Small intestine (tissue), 16 donors: ENCODE measurements around the gene LGSN. TPM values are rescaled to one million over a fixed set of nuclear protein-coding genes. Genes with fewer than 3 reads are reported as not detected.
"Not testable (repeated sequence)": the region's sequence is repeated elsewhere in the genome, so short reads cannot be mapped to it uniquely, and the experiment has no call there.

ENCODE experiments used
- DNase-seq, 2 donors: peaks; one replicate each; pipeline versions ENCODE4 v3.0.0 to v3.0.0-alpha.2; 2013
- FAIRE-seq: peaks from 2 replicates; lab custom pipeline; 2012; peaks lifted over from hg19 to GRCh38; lab: Jason Lieb, UNC
- H3K27ac ChIP-seq, 3 donors: one replicate each; pipeline ENCODE4 v1.5.1; 2013; ENCODE audit warnings: low read length in 2 of 3, mild to moderate bottlenecking in 2 of 3, control low read depth in 1 of 3, inconsistent platforms in 1 of 3, low read depth in 1 of 3, moderate library complexity in 1 of 3
- H3K27me3 ChIP-seq, 3 donors: one replicate each; pipeline ENCODE4 v1.6.1; 2013; ENCODE audit warnings: low read length in 3 of 3, inconsistent platforms in 1 of 3; ENCODE audit not compliant: control insufficient read depth in 3 of 3, insufficient read depth in 3 of 3
- H3K36me3 ChIP-seq, 3 donors: one replicate each; pipeline ENCODE4 v1.6.1; 2013; ENCODE audit warnings: low read length in 3 of 3, inconsistent platforms in 1 of 3, low read depth in 1 of 3, mild to moderate bottlenecking in 1 of 3, moderate library complexity in 1 of 3; ENCODE audit not compliant: control insufficient read depth in 3 of 3, insufficient read depth in 2 of 3
- H3K4me1 ChIP-seq, 3 donors: one replicate each; pipeline ENCODE4 v1.6.1; 2013; ENCODE audit warnings: low read length in 2 of 3, inconsistent platforms in 1 of 3, low read depth in 1 of 3, mild to moderate bottlenecking in 1 of 3, moderate library complexity in 1 of 3; ENCODE audit not compliant: control insufficient read depth in 3 of 3, insufficient read depth in 2 of 3
- H3K4me3 ChIP-seq, 3 donors: one replicate each; pipeline ENCODE4 v1.5.1; 2013; ENCODE audit warnings: low read length in 3 of 3, control low read depth in 1 of 3, inconsistent platforms in 1 of 3, low read depth in 1 of 3, mild to moderate bottlenecking in 1 of 3, moderate library complexity in 1 of 3
- H3K9me3 ChIP-seq, 2 donors: one replicate each; pipeline ENCODE4 v1.6.1; 2013; ENCODE audit warnings: low read depth in 1 of 2, low read length in 1 of 2; ENCODE audit not compliant: control insufficient read depth in 2 of 2, insufficient read depth in 1 of 2
- WGBS, 3 donors: extraction: QIAGEN DNeasy Blood & Tissue Kit; methylation state at CpG; one replicate each; pipeline ENCODE4 v1.1.7; 2013; 5-methylcytosine and 5-hydroxymethylcytosine counted together
- long read RNA-seq, 10 donors: transcript quantifications; one replicate each; lab custom pipeline, GENCODE V29; 2026
- polyA plus RNA-seq, 4 donors: library from polyadenylated mRNA; stranded (reverse) in 3 of 4; unstranded in 1 of 4; fragments of 200-250 nt in 3 of 4; fragments of 120-200 nt in 1 of 4; gene quantifications; one replicate each; pipeline versions ENCODE4 v1.2.1 to v1.2.3, GENCODE V29; 2013
- donor health status: healthy with polysubstance abuse.
- donor health status: control.
- donor health status: control.
- donor health status: Bipolar disorder and iron deficiency.
- donor health status: healthy.

The LGSN gene
- 10 to 100 TPM in 1 of 4 donors, not detected in 3; 19.2 TPM for polyA plus RNA-seq
- long read RNA-seq, donor 1 = 0 reads
- long read RNA-seq, donor 2 = 0 reads
- long read RNA-seq, donor 3 = 0 reads
- long read RNA-seq, donor 4 = 0 reads
- long read RNA-seq, donor 5 = 0 reads
- long read RNA-seq, donor 6 = 0 reads
- long read RNA-seq, donor 7 = 0 reads
- long read RNA-seq, donor 8 = 0 reads
- long read RNA-seq, donor 9 = 0 reads
- long read RNA-seq, donor 10 = 0 reads

GRCh38 chr6:63319939-63320338 lies at the start of gene LGSN:
TSS of gene LGSN (minus strand) at chr6:63319983. CDS start at chr6:63319943, 40 bp downstream.
- H3K9me3 ChIP-seq = no peaks in the 10 kb centered on the region
- WGBS, 3 donors = 81 to 90% (median 88%) methylated on average over 4 of the region's 4 CpGs
- FAIRE-seq = no peak
- H3K27me3 ChIP-seq = no peaks in the 10 kb centered on the region
- no peak for DNase-seq
- no peak within 1 kb of the TSS for H3K4me3 ChIP-seq
- no peak within 1 kb of the TSS for H3K27ac ChIP-seq
- no peaks in the 10 kb centered on the region for H3K36me3 ChIP-seq
- no peaks in the 10 kb centered on the region for H3K4me1 ChIP-seq

- WGBS, 3 donors = 69 to 81% (median 76%) methylated on average over 7 of the region's 7 CpGs
- Histone ChIP-seq H3K4me3 (no peak overlapping the region), H3K36me3 (no peaks in the 10 kb centered on the region), H3K27me3 (no peaks in the 10 kb centered on the region), H3K27ac (no peak overlapping the region), H3K9me3 (no peaks in the 10 kb centered on the region), H3K4me1 (no peaks in the 10 kb centered on the region)
- FAIRE-seq (no peak), DNase-seq (no peak)
Observed at GRCh38 chr6:63368347-63368746, 48.6 kb upstream of the LGSN start.

- not testable (repeated sequence) for H3K27me3 ChIP-seq, DNase-seq, H3K36me3 ChIP-seq, H3K4me1 ChIP-seq, H3K4me3 ChIP-seq, FAIRE-seq, H3K27ac ChIP-seq
- WGBS, 3 donors = 79 to 83% (median 83%) methylated on average over 10 of the region's 10 CpGs
- H3K9me3 ChIP-seq = peaks cover 0 to 16% of the 10 kb centered on the region in 2 donors
Observed at GRCh38 chr6:63362500-63363120, 42.8 kb upstream of the LGSN start.

GRCh38 chr6:63357384-63357783 lies 37.6 kb upstream of the LGSN start:
- 84 to 100% (median 93%) methylated on average over 3 of the region's 3 CpGs for WGBS, 3 donors
- not testable (repeated sequence) for DNase-seq, H3K36me3 ChIP-seq, H3K4me1 ChIP-seq, FAIRE-seq, H3K4me3 ChIP-seq, H3K27me3 ChIP-seq, H3K27ac ChIP-seq
- H3K9me3 ChIP-seq = peaks cover 0 to 10% of the 10 kb centered on the region in 2 donors

- no peak overlapping the region for H3K4me3 ChIP-seq
- H3K4me1 ChIP-seq = peaks cover 0 to 8% (median 0%) of the 10 kb centered on the region in 3 donors
- no peaks in the 10 kb centered on the region for H3K36me3 ChIP-seq
- DNase-seq (no peak), FAIRE-seq (no peak)
- no peaks in the 10 kb centered on the region for H3K9me3 ChIP-seq
- H3K27ac ChIP-seq = no peak overlapping the region
- no peaks in the 10 kb centered on the region for H3K27me3 ChIP-seq
- 80 to 89% (median 87%) methylated on average over 4 of the region's 4 CpGs for WGBS, 3 donors
Observed at GRCh38 chr6:63355632-63356031, 35.8 kb upstream of the LGSN start.

GRCh38 chr6:63353286-63353630 lies 33.5 kb upstream of the LGSN start:
- Histone ChIP-seq H3K4me1 (peaks cover 0 to 16% (median 0%) of the 10 kb centered on the region in 3 donors), H3K9me3 (no peaks in the 10 kb centered on the region), H3K4me3 (no peak overlapping the region), H3K36me3 (no peaks in the 10 kb centered on the region), H3K27me3 (no peaks in the 10 kb centered on the region), H3K27ac (peak overlapping the region in 1 of 3 donors; percentile 41)
- FAIRE-seq = no peak
- DNase-seq = no peak
- WGBS, 3 donors = 60 to 79% (median 71%) methylated on average over 1 of the region's 1 CpG

- Histone ChIP-seq H3K36me3 (no peaks in the 10 kb centered on the region), H3K4me1 (peaks cover 0 to 16% (median 0%) of the 10 kb centered on the region in 3 donors), H3K27me3 (no peaks in the 10 kb centered on the region), H3K27ac (peak overlapping the region in 1 of 3 donors; percentile 45), H3K4me3 (no peak overlapping the region), H3K9me3 (no peaks in the 10 kb centered on the region)
- FAIRE-seq = no peak
- WGBS, 3 donors = 34 to 47% (median 36%) methylated on average over 7 of the region's 7 CpGs
- peak; percentile 53 to 69 for DNase-seq
Observed at GRCh38 chr6:63352544-63353285, 32.9 kb upstream of the LGSN start.

- Histone ChIP-seq H3K27ac (peak overlapping the region in 1 of 3 donors; percentile 45), H3K4me1 (peaks cover 0 to 16% (median 0%) of the 10 kb centered on the region in 3 donors), H3K9me3 (no peaks in the 10 kb centered on the region), H3K27me3 (no peaks in the 10 kb centered on the region), H3K36me3 (no peaks in the 10 kb centered on the region), H3K4me3 (no peak overlapping the region)
- 45 to 58% (median 46%) methylated on average over 4 of the region's 4 CpGs for WGBS, 3 donors
- peak; percentile 43 to 44 for DNase-seq
- FAIRE-seq = no peak
Observed at GRCh38 chr6:63352069-63352543, 32.3 kb upstream of the LGSN start.
